Calu3 (cell line): ENCODE measurements around the gene OR9G1. TPM values are rescaled to one million over a fixed set of nuclear protein-coding genes. Genes with fewer than 3 reads are reported as not detected.

ENCODE experiments used
- BruUV-seq: library from RNA; stranded (reverse); fragments of 400-500 nt; replicated peaks from 2 replicates; lab custom pipeline; 2021; lab: Mats Ljungman, UMichigan
- CTCF ChIA-PET: fragments of 300-600 bp; sonication (Branson Sonifier 250); formaldehyde crosslinking; loops from one replicate; lab custom pipeline; 2022; ENCODE audit warnings: antibody characterized with exemption; lab: Charles Lee
- DNase-seq: peaks from one replicate; pipeline ENCODE4 v3.0.0; 2022
- H3K27ac Mint-ChIP-seq: one replicate; pipeline ENCODE4 v1.8.0; 2022; ENCODE audit warnings: mixed read lengths; ENCODE audit not compliant: unreplicated experiment
- H3K27me3 Mint-ChIP-seq: one replicate; pipeline ENCODE4 v1.8.0; 2022; ENCODE audit warnings: mixed read lengths; ENCODE audit not compliant: unreplicated experiment
- H3K36me3 Mint-ChIP-seq: one replicate; pipeline ENCODE4 v1.8.0; 2022; ENCODE audit warnings: mild to moderate bottlenecking, moderate library complexity, mixed read lengths; ENCODE audit not compliant: insufficient read depth, unreplicated experiment
- H3K4me1 Mint-ChIP-seq: one replicate; pipeline ENCODE4 v1.8.0; 2022; ENCODE audit warnings: mild to moderate bottlenecking, low read depth, mixed read lengths; ENCODE audit not compliant: unreplicated experiment
- H3K4me3 Mint-ChIP-seq: one replicate; pipeline ENCODE4 v1.8.0; 2022; ENCODE audit warnings: mild to moderate bottlenecking, low read depth, moderate library complexity, mixed read lengths; ENCODE audit not compliant: unreplicated experiment
- H3K9me3 Mint-ChIP-seq: one replicate; pipeline ENCODE4 v1.8.0; 2022; ENCODE audit warnings: low read depth, mixed read lengths; ENCODE audit not compliant: unreplicated experiment
- CTCF ChIP-seq: fragments of 200-600 bp; IDR thresholded peaks from one replicate; pipeline ENCODE4 v1.8.0; 2022; ENCODE audit warnings: antibody characterized with exemption; ENCODE audit not compliant: unreplicated experiment
- intact Hi-C: fragments of 100-400 bp; cut with micrococcal nuclease; formaldehyde crosslinking; loops from one replicate; pipeline ENCODE4 v1.10.0; 2022; ENCODE audit not compliant: unreplicated experiment
- microRNA-seq: library from miRNA; unstranded; fragments of <30 nt; microRNA quantifications from one replicate; pipeline ENCODE4 v1.2.0, GENCODE V29; 2022
- total RNA-seq: library from RNA; stranded (reverse); gene quantifications from 2 replicates; pipeline ENCODE4 v1.2.3, GENCODE V29; 2022

Gene OR9G1
- total RNA-seq, 1 experiment from 2014 or later, result not detected

- no peaks in the 10 kb centered on the region for H3K4me1 Mint-ChIP-seq
- BruUV-seq, result no TSS peak
- no peak within 1 kb of the TSS for H3K27ac Mint-ChIP-seq
Observed at GRCh38 chr11:56748597-56748996, 49.7 kb downstream of the OR9G1 start, which contains the start of gene OR9G4. TSS of gene OR9G4 (minus strand) at chr11:56748697. CDS start at chr11:56743766, 4,931 bp downstream.

GRCh38 chr11:56750190-56750589 is 51.3 kb downstream of the OR9G1 start:
- no peaks in the 10 kb centered on the region for H3K27me3 Mint-ChIP-seq
- no peak overlapping the region for H3K4me3 Mint-ChIP-seq
- no peak for TF ChIP-seq CTCF
- H3K36me3 Mint-ChIP-seq, result no peaks in the 10 kb centered on the region
- intact Hi-C loops, result no loop called here
- no peaks in the 10 kb centered on the region for H3K4me1 Mint-ChIP-seq
- CTCF ChIA-PET, result no interaction called here
- no peak overlapping the region for H3K27ac Mint-ChIP-seq
- H3K9me3 Mint-ChIP-seq, result no peaks in the 10 kb centered on the region
- no TSS peak for BruUV-seq
- no peak for DNase-seq

More at GRCh38 chr11:56748597-56748996, 49.7 kb downstream of the OR9G1 start, which contains the start of gene OR9G4:
- intact Hi-C loops, result no loop called here
- no peak for DNase-seq
- no peak within 1 kb of the TSS for H3K4me3 Mint-ChIP-seq
- no peaks in the 10 kb centered on the region for H3K9me3 Mint-ChIP-seq
- CTCF ChIA-PET, result no interaction called here
- TF ChIP-seq CTCF, result no peak
- H3K27me3 Mint-ChIP-seq, result no peaks in the 10 kb centered on the region
- no peaks in the 10 kb centered on the region for H3K36me3 Mint-ChIP-seq

DNA sequence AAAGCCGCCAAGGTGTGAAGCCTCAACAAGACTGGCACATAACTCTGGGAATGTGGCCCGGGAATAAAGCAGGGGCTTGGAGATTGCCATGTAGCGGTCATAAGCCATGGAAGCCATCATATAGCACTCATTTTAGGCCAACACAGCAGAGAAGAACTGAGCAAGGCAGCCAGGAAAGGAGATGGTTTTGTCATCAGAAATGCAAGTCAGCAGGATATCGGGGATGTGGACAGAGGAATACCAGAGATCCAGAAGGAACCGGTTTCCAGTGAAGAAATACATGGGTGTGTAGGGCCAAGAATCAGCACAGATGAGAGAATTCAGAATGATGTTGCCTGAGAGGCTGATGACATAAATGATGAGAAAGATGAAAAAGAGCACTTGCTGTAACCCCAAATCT is 52.6 kb downstream of the OR9G1 start:
- H3K27ac Mint-ChIP-seq, result no peak overlapping the region
- H3K9me3 Mint-ChIP-seq, result no peaks in the 10 kb centered on the region
- H3K4me1 Mint-ChIP-seq, result no peaks in the 10 kb centered on the region
- intact Hi-C loops, result no loop called here
- H3K27me3 Mint-ChIP-seq, result no peaks in the 10 kb centered on the region
- no peak for TF ChIP-seq CTCF
- no TSS peak for BruUV-seq
- no peak for DNase-seq
- no peaks in the 10 kb centered on the region for H3K36me3 Mint-ChIP-seq
- H3K4me3 Mint-ChIP-seq, result no peak overlapping the region
- CTCF ChIA-PET, result no interaction called here

Small RNAs within 50 kb of the gene (microRNA-seq; reads per million reads assigned to microRNA genes)
- gene MIR6128, result not detected

Other genes with a start within 250 kb of the OR9G1 start
- not detected in 2 replicates for gene OR5M3, start 225.7 kb upstream of the OR9G1 start, total RNA-seq
- not detected in 2 replicates for gene OR5M8, start 207.7 kb upstream of the OR9G1 start, total RNA-seq
- gene OR5M11, start 155.8 kb upstream of the OR9G1 start, total RNA-seq, result not detected in 2 replicates
- gene OR5M10, start 121.4 kb upstream of the OR9G1 start, total RNA-seq, result not detected in 2 replicates
- gene OR5M1, start 84.2 kb upstream of the OR9G1 start, total RNA-seq, result not detected in 2 replicates
- gene OR5AP2, start 56.7 kb upstream of the OR9G1 start, total RNA-seq, result not detected in 2 replicates
- gene OR5AR1, start 35.4 kb upstream of the OR9G1 start, total RNA-seq, result not detected in 2 replicates
- not detected in 2 replicates for gene OR9G4, start 49.6 kb downstream of the OR9G1 start, total RNA-seq